RPMI8226 (cell line): ENCODE results near the gene KIAA0930.

Experiments used
- DNase-seq: peaks from one replicate; pipeline ENCODE4 v3.0.0-alpha.2; 2015

The KIAA0930 gene

GRCh38 chr22:45237065-45237990, 3.4 kb downstream of the KIAA0930 start:
- DNase-seq: no peak

GRCh38 chr22:45235851-45236342, 4.8 kb downstream of the KIAA0930 start:
- peak; percentile 88 for DNase-seq

- peak; percentile 86 for DNase-seq
Observed at GRCh38 chr22:45235101-45235777, 5.5 kb downstream of the KIAA0930 start.

DNA sequence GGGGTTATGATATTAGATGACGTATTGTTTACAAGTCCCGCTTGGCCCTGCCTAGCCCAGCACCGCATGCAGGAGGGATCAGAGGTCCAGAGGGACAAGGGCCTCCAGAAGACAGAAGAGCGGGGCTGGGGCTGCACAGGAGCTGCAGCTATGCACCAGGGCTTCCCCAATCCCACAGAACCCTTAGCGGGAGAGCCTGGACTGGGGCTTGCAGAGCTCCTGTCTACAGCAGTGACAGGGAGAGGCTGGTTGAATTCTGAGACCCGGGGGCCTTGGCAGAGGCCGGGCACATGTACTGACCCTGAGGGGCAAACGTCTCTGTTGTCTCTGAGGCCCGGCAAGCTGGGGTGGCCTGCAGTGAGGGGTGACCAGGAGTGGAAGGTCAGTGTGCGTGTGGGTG, 6.9 kb downstream of the KIAA0930 start:
- no peak for DNase-seq

DNA sequence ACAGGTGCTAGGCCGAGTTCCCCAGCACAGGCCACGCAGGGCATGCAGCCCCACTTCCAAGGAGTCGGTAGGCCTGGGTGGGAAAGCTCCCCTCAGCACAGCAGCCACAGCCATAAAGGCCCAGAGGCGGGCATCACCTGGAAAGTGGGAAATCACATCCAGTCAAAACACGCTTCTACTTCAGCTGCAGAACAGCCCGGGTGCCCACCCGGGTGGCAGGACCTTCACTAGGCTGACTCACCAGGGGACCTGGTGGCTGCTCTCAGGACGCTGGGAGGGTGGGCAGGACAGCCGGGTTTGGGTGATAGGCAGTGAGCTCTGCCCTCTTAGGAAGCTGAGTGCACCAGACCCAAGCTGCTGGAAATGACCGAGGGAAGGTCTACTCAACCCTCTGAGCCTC, 7.3 kb downstream of the KIAA0930 start:
- DNase-seq: no peak

DNA sequence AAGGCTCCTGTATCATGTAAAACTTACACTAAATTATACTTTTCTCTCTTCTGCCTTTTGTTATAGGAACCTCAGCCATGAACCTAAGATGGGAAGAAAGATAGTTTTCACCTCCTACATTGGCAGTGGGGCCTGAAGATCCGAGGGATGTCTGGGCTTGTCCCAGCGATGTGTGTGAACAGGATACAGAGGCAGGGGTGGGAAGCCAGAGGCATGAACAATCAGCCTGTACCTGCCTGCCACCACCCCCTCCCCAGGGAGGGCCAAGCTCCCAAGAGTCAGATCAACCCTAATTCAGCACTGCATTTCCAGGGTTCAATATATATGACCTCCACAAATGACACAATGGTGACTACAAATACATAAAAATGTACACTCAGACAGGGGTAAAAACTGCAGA, 9.4 kb downstream of the KIAA0930 start:
- DNase-seq: no peak

GRCh38 chr22:45230026-45230721, 10.5 kb downstream of the KIAA0930 start:
- no peak for DNase-seq

DNA sequence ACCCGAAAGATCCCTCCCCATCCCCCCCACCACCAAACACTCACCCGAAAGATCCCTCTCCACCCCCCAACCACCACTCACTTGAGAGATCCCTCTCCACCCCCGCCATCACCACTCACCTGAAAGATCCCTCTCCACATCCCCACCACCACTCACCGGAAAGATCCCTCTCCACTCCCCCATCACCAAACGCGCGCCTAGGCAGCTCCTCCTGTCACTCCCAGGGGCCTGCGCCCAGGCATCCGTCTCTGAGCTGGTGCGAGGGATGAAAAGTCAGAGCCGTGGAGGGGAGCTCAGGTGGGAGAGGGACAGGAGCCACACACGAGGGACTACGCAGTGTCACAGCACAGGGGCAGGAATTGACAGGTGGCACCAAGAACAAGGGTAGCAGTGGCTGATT, 11.5 kb downstream of the KIAA0930 start:
- no peak for DNase-seq

DNA sequence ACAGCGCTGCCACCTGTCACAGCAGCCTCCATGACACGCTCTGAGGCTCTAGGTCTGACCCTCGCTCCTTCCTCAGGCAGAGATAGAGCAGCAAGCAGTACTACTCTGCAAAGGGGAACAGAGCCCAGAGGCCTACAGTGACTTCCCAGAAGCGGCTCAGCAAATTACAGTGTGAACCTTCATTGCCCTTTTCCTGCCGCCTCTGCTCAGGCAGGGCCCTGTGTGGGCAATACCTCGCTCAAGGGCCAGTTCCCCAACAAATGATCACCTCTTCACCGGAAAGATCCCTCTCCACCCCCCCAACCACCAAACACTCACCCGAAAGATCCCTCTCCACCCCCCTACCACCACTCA, 12.3 kb downstream of the KIAA0930 start:
- DNase-seq: no peak

GRCh38 chr22:45227645-45228400, 12.9 kb downstream of the KIAA0930 start:
- no peak for DNase-seq

DNA sequence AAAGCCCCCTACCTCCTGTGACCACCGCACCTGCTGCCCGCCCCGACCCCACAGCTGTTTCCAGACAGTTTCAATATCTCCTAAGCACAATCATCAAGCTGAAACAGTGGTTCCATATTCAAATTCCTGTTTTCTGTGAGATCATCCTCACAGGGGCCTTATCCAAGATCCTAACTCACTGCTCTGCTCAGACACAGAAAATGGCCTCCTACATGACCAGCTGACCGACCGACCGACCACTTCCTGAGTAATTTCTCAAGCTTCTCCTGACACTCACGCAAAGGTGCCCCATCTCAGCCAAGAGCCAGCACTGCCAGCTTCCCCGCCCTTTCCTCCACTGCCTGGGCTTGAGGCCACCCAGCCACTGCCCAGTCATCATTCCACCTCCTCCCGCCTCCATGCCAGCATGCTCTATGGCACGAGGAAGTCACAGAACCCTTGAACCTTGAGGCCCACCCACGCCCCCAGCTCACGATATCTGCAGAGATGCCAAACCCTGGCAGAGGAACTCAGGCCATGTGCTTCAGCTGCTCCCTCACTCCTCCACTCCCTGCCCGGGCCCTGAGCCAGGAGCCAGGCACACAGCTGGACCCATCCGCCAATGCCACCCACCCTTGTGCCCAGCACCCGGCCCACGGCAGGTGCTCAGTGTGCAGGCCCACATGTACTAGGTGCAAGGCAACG, 14.0 kb downstream of the KIAA0930 start:
- peak; percentile 15 for DNase-seq

DNA sequence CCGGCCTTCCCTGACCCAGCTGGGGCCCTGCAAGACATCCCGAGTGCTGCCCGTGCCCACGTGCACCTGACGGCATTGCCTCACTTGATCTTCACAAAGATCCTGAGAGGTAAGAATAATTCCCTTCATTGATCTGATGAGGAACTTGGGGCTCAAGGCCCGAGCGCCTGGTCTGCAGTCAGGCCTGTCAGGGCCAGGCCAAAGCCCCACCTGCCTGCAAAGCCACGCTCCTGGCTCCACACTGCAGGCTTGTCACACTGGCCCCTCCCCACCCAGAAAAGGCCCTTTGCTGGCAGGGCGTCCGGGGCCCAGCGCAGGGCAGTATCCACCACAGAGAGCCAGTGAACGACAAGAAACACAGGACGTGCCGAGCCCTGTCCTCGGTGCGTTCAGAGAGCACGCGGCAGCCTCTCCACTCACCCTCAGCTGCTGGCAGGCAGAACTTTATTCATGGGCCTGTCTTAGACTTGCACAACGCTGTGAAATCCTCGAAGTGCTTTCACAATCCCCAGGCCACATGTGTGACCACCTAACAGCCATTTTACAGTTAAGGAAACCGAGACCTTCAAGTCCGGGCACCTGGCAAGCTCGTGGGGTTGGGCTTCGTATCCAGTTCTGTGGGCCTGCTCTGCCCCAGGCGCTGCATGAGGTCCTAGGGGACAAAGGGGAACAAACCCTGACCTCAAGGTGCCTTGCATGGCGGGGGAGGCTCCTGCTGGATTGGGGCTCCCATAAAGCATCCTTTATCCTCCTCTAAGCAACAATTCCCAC, 14.8 kb downstream of the KIAA0930 start:
- DNase-seq: no peak

- no peak for DNase-seq
Observed at GRCh38 chr22:45224988-45225731, 15.5 kb downstream of the KIAA0930 start.

DNA sequence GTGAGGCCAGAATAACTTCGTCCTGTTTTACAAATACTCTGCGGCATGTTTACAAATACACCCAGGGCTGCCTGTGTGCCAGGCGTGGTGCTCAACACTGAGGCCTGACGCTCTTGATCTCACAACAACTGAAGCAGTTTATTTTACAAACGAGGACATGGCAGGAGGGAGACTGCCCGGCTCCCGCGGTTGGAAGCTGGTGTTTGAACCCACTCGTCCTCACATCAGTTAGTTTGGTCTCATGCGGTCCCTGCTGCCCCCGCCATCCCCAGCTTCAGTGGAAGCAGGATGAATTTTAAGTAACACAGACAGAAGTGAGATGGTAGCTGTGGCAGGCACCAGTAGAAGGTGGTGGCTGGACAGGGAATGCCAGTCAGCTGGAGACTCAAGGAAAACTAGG, 16.4 kb downstream of the KIAA0930 start:
- DNase-seq: no peak

- no peak for DNase-seq
Observed at GRCh38 chr22:45223304-45224117, 17.2 kb downstream of the KIAA0930 start.

DNA sequence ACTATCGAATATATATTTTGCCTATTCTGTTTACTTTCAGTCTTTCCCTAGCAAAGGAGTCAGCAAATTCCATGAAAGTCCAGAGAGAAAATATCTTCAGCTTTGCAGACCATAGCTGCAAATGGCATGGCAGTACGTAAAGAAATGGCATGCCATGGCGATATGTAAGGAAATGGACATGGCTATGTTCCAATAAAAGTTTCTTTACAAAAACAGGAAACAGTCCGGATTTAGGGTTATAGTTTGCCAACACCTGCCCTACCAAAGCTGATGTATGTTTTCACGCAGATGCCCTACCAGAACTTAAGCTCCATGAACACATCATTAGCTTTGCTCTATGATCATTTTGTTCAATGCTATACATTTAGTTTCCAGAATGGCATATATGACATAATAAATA, 19.5 kb downstream of the KIAA0930 start:
- no peak for DNase-seq

- DNase-seq: no peak
Observed at GRCh38 chr22:45218976-45219375, 21.7 kb downstream of the KIAA0930 start.

GRCh38 chr22:45217806-45218205, 22.9 kb downstream of the KIAA0930 start:
- DNase-seq: no peak

- no peak for DNase-seq
Observed at GRCh38 chr22:45217345-45217744, 23.3 kb downstream of the KIAA0930 start.
